ENCODE data around the gene FIGN.

The FIGN gene

GRCh38 chr2:163641986-163642385, 93.8 kb downstream of the FIGN start:
- no peak overlapping the region for H3K4me3 Mint-ChIP-seq
- DNase-seq: no peak
- no peaks in the 10 kb centered on the region for H3K27me3 Mint-ChIP-seq
- H3K27ac Mint-ChIP-seq: no peak overlapping the region
- ATAC-seq: no peak
- no peaks in the 10 kb centered on the region for H3K4me1 Mint-ChIP-seq
- no peaks in the 10 kb centered on the region for H3K9me3 Mint-ChIP-seq

GRCh38 chr2:163640542-163641193, 95.1 kb downstream of the FIGN start:
- H3K27me3 Mint-ChIP-seq: no peaks in the 10 kb centered on the region
- no peak overlapping the region for H3K4me3 Mint-ChIP-seq
- H3K4me1 Mint-ChIP-seq: no peaks in the 10 kb centered on the region
- H3K9me3 Mint-ChIP-seq: no peaks in the 10 kb centered on the region
- DNase-seq (no peak), ATAC-seq (no peak)
- no peak overlapping the region for H3K27ac Mint-ChIP-seq

GRCh38 chr2:163637871-163638270, 97.9 kb downstream of the FIGN start:
- no peak for ATAC-seq
- Mint-ChIP-seq H3K4me1 (no peaks in the 10 kb centered on the region), H3K27me3 (no peaks in the 10 kb centered on the region), H3K27ac (no peak overlapping the region), H3K4me3 (no peak overlapping the region), H3K9me3 (peaks cover 0 to 8% of the 10 kb centered on the region in 2 donors)
- DNase-seq: no peak

GRCh38 chr2:163633291-163633690, 102.5 kb downstream of the FIGN start:
- no peak overlapping the region for H3K4me3 Mint-ChIP-seq
- ATAC-seq (no peak), DNase-seq (no peak)
- H3K9me3 Mint-ChIP-seq: peaks cover 0 to 15% of the 10 kb centered on the region in 2 donors
- no peaks in the 10 kb centered on the region for H3K4me1 Mint-ChIP-seq
- H3K27ac Mint-ChIP-seq: no peak overlapping the region
- H3K27me3 Mint-ChIP-seq: no peaks in the 10 kb centered on the region

GRCh38 chr2:163630836-163631235, 105.0 kb downstream of the FIGN start:
- ATAC-seq: no peak
- DNase-seq: no peak
- Mint-ChIP-seq H3K4me1 (no peaks in the 10 kb centered on the region), H3K27ac (no peak overlapping the region), H3K4me3 (no peak overlapping the region), H3K9me3 (peaks cover 0 to 15% of the 10 kb centered on the region in 2 donors), H3K27me3 (no peaks in the 10 kb centered on the region)

- Mint-ChIP-seq H3K27me3 (no peaks in the 10 kb centered on the region), H3K4me3 (no peak overlapping the region), H3K9me3 (no peaks in the 10 kb centered on the region), H3K27ac (no peak overlapping the region), H3K4me1 (no peaks in the 10 kb centered on the region)
- ATAC-seq (no peak), DNase-seq (no peak)
These were observed 109.1 kb downstream of the FIGN start for GRCh38 chr2:163626639-163627109.

GRCh38 chr2:163626208-163626607, 109.6 kb downstream of the FIGN start:
- Mint-ChIP-seq H3K27ac (no peak overlapping the region), H3K4me3 (no peak overlapping the region), H3K27me3 (no peaks in the 10 kb centered on the region), H3K9me3 (no peaks in the 10 kb centered on the region), H3K4me1 (no peaks in the 10 kb centered on the region)
- ATAC-seq (no peak), DNase-seq (no peak)

- Mint-ChIP-seq H3K27ac (no peak overlapping the region), H3K4me1 (no peaks in the 10 kb centered on the region), H3K27me3 (no peaks in the 10 kb centered on the region), H3K9me3 (no peaks in the 10 kb centered on the region), H3K4me3 (no peak overlapping the region)
- ATAC-seq (no peak), DNase-seq (no peak)
These were observed 110.2 kb downstream of the FIGN start for GRCh38 chr2:163625632-163626031.

- ATAC-seq: no peak
- no peaks in the 10 kb centered on the region for H3K4me1 Mint-ChIP-seq
These were observed 114.3 kb downstream of the FIGN start for GRCh38 chr2:163621445-163622004.

GRCh38 chr2:163617517-163617916, 118.3 kb downstream of the FIGN start:
- DNase-seq (no peak), ATAC-seq (no peak)
- Mint-ChIP-seq H3K4me3 (no peak overlapping the region), H3K27me3 (no peaks in the 10 kb centered on the region), H3K4me1 (no peaks in the 10 kb centered on the region), H3K9me3 (peaks cover 0 to 2% of the 10 kb centered on the region in 2 donors), H3K27ac (no peak overlapping the region)

More at GRCh38 chr2:163621445-163622004, 114.3 kb downstream of the FIGN start:
- Mint-ChIP-seq H3K4me3 (no peak overlapping the region), H3K27me3 (no peaks in the 10 kb centered on the region), H3K9me3 (no peaks in the 10 kb centered on the region), H3K27ac (no peak overlapping the region)
- DNase-seq: no peak

- no peaks in the 10 kb centered on the region for H3K4me1 Mint-ChIP-seq
- no peak for DNase-seq
- H3K4me3 Mint-ChIP-seq: no peak overlapping the region
- H3K27me3 Mint-ChIP-seq: no peaks in the 10 kb centered on the region
- no peak for ATAC-seq
- H3K27ac Mint-ChIP-seq: no peak overlapping the region
- H3K9me3 Mint-ChIP-seq: peaks cover 0 to 7% of the 10 kb centered on the region in 2 donors
These were observed 122.5 kb downstream of the FIGN start for GRCh38 chr2:163613266-163613731.

- peaks cover 0 to 7% of the 10 kb centered on the region in 2 donors for H3K9me3 Mint-ChIP-seq
- no peaks in the 10 kb centered on the region for H3K4me1 Mint-ChIP-seq
- H3K27ac Mint-ChIP-seq: no peak overlapping the region
- no peaks in the 10 kb centered on the region for H3K27me3 Mint-ChIP-seq
- H3K4me3 Mint-ChIP-seq: no peak overlapping the region
- ATAC-seq (no peak), DNase-seq (no peak)
These were observed 123.5 kb downstream of the FIGN start for GRCh38 chr2:163612332-163612731.

- H3K4me3 Mint-ChIP-seq: no peak overlapping the region
- no peaks in the 10 kb centered on the region for H3K27me3 Mint-ChIP-seq
- no peak overlapping the region for H3K27ac Mint-ChIP-seq
- peaks cover 0 to 7% of the 10 kb centered on the region in 2 donors for H3K9me3 Mint-ChIP-seq
- DNase-seq: no peak
- no peaks in the 10 kb centered on the region for H3K4me1 Mint-ChIP-seq
- no peak for ATAC-seq
These were observed 124.3 kb downstream of the FIGN start for GRCh38 chr2:163611557-163611906.

- ATAC-seq (peak; percentile 23), DNase-seq (no peak)
- H3K4me3 Mint-ChIP-seq: no peak overlapping the region
- H3K27ac Mint-ChIP-seq: no peak overlapping the region
- H3K4me1 Mint-ChIP-seq: no peaks in the 10 kb centered on the region
- H3K9me3 Mint-ChIP-seq: peaks cover 0 to 7% of the 10 kb centered on the region in 2 donors
- H3K27me3 Mint-ChIP-seq: no peaks in the 10 kb centered on the region
These were observed 124.8 kb downstream of the FIGN start for GRCh38 chr2:163610817-163611556.

GRCh38 chr2:163607630-163608029, 128.2 kb downstream of the FIGN start:
- no peak for ATAC-seq
- Mint-ChIP-seq H3K27ac (no peak overlapping the region), H3K9me3 (peaks cover 3 to 6% of the 10 kb centered on the region in 2 donors), H3K4me1 (no peaks in the 10 kb centered on the region), H3K4me3 (no peak overlapping the region), H3K27me3 (no peaks in the 10 kb centered on the region)
- DNase-seq: no peak

- H3K4me1 Mint-ChIP-seq: no peaks in the 10 kb centered on the region
- H3K27ac Mint-ChIP-seq: no peak overlapping the region
- ATAC-seq: no peak
- H3K4me3 Mint-ChIP-seq: no peak overlapping the region
- peaks cover 0 to 3% of the 10 kb centered on the region in 2 donors for H3K9me3 Mint-ChIP-seq
- no peak for DNase-seq
- H3K27me3 Mint-ChIP-seq: no peaks in the 10 kb centered on the region
These were observed 128.9 kb downstream of the FIGN start for GRCh38 chr2:163606878-163607277.
